Nasal cavity respiratory epithelium epithelial cell of viscerocranial mucosa (primary cell): ENCODE results near the gene ADARB1. TPM values are rescaled to one million over a fixed set of nuclear protein-coding genes. Genes with fewer than 3 reads are reported as not detected.

Source experiments
- total RNA-seq: library from RNA; depleted of rRNA; stranded (reverse); fragments of >200 nt; gene quantifications from 2 replicates; pipeline ENCODE4 v1.2.3, GENCODE V29; 2014

The ADARB1 gene
- total RNA-seq, result 16.1 and 17.4 TPM in 2 replicates

DNA sequence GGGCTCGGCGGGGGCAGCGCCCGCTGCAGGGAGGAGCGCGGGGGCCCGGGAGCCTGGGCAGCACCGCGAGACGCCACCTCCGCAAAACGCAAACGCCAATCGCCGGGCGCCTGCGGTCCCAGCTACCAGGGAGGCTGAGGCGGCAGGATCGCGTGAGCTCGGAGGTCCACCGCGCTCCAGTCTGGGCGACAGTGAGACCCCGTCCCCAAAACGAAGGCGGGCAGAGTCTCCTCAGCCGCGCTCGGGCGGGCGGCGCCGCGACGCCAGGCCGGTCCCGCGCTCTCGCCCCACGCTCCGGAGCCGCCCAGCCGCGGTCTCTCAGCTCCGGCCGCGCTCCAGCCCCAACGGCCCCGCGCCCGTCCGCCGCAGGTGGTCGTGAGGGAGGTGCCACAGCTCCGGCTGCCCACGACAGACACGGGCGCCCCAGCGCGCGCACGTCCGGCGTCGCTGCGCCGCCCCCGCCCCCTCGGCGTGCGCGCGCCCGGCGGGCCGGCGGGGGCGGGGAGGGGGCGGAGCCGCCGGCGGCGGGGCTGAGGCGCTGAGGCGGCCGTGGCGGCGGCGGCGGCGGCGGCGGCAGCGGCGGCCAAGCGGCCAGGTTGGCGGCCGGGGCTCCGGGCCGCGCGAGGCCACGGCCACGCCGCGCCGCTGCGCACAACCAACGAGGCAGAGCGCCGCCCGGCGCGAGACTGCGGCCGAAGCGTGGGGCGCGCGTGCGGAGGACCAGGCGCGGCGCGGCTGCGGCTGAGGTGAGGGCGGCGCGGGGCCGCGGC lies at the start of gene ADARB1:
ADARB1 (plus strand) TSS at position 533 of the 770 bp plus-strand sequence. CDS start 97,077 bp downstream, outside the sequence.

Other genes starting within 250 kb of the ADARB1 start
- 156 and 164 TPM in 2 replicates for gene PTTG1IP, start 200.9 kb upstream of the ADARB1 start, total RNA-seq
- 0.57 and 0.68 TPM in 2 replicates for gene ITGB2, start 153.7 kb upstream of the ADARB1 start, total RNA-seq
- gene SLX9, start 134.6 kb upstream of the ADARB1 start, total RNA-seq, result 25.9 and 39.6 TPM in 2 replicates
- gene POFUT2, start 213.3 kb downstream of the ADARB1 start, total RNA-seq, result 10.6 and 17.7 TPM in 2 replicates